CMK (cell line): ENCODE measurements around the gene CALM1.

Experiments used
- DNase-seq: peaks from one replicate; pipeline ENCODE4 v3.0.0-alpha.2; 2010; ENCODE audit warnings: low read depth

CALM1 gene

GRCh38 chr14:90443161-90444076 lies 46.6 kb downstream of the CALM1 start:
- no peak for DNase-seq

DNA sequence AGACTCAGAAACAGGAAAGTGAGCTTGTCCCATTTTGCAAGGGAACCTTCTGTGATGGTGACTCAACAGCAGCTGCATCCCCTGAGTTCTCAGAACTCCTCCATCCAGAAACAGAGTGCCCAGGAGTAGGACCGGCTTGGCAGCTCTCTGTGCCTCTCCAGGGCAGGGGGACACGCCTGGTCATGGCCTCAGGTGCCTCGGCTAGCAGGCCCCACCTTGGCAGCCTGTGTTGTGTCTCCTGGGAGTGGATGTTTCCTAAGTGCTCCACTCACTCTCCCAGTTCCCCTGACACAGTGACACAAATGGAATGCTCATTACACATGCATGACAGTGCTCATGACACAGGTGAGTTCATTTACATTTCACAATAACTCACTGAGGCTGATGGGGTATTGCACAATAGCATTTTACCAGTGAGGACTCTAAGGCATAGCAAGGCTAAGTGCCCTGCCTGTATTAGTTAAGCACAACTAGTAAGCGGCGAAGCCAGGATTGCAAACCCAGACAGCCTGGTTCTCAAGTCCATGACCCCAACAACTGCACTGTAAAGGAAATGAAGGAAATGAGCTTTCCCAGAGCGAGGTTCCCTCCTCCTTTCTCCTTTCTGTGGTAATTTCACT lies 47.4 kb downstream of the CALM1 start:
- DNase-seq, result no peak

DNA sequence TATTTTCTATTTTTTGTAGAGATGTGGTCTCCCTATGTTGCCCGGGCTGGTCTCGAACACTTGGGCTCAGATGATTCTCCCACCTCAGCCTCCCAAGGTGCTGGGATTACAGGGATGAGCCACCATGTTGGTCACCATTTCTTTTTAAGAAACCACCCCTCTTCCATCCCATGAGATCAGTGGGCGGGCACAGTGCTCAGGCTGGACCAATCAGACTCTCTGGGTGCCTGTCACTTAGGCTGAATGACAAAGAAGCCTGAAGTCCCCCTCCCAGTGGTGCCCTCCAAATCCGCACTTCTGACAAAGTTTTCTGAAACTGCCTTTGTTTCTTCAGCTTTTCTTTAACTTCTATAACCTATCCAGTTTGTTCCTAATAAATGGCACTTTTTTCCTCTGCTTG lies 48.2 kb downstream of the CALM1 start:
- DNase-seq, result no peak

DNA sequence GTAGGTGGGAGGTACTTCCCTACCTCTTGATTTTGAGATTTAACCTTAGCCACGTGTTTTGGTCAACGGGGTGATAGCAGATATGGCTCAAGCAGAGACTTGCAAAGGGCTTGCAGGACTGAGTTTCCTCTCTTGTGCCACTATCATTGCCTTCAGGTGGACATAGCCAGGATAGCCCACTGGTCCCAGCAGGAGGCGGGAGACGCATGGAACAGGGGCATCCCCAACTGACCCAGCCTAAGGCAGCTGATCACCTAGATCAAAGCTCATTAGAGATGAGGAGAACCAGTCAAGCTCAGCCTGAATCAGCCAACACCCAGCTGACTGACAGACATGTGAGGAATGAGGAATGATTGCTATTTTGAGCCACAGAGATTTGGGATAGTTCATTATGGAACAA lies 49.6 kb downstream of the CALM1 start:
- no peak for DNase-seq

DNA sequence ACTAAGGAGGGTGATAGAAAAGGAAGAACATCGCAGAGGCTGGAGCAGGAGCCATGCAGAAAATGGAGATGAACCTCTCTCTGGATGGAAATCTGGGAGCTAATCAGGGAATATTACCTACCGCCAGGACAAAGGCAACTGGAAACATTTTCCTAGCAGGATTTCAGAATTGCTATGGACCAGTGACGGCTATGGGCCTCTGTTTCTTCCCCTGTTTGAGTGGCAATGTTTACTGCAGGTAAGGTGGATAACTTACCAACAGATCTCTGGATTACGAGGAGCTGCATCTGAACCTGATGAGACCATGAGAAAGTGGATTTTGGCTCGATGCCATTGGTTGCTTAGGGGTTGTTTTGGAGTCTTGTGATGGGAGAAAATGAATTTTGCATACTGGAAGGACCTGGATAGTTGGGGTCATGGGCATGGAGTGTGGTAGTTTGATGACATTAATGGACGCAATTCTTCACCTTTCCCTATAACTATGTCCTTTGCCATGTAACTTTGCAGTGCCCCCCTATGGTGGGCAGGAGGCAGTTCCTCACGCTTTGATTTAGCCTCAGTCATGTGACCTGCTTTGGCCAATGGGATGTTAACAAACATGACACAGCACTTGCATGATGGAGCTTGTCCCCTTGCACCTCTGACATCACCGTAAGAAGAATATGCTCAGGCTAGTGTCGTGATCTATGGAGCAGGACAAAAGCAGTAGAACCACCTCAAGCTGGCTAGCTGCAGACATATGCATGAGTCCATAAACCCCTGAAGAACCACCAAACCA lies 51.1 kb downstream of the CALM1 start:
- DNase-seq, result no peak

DNA sequence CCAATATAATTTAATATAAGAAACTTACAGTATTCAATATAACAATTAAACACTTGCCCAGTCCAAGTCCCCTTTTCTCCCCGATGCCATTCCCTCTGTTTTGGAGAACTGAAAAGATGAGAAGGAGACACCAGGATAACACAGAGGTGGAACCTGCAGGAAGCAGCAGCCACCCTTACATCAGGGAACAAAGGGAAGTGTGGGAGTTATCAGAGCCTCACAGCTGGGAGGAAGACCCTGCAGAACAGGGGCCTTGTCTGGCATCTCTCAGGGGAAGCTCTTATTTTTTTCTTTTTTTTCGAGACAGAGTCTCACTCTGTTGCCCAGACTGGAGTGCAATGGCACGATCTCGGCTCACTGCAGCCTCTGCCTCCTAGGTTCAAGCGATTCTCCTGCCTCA lies 52.6 kb downstream of the CALM1 start:
- DNase-seq, result peak; percentile 62

GRCh38 chr14:90450151-90450550 lies 53.3 kb downstream of the CALM1 start:
- DNase-seq, result no peak

DNA sequence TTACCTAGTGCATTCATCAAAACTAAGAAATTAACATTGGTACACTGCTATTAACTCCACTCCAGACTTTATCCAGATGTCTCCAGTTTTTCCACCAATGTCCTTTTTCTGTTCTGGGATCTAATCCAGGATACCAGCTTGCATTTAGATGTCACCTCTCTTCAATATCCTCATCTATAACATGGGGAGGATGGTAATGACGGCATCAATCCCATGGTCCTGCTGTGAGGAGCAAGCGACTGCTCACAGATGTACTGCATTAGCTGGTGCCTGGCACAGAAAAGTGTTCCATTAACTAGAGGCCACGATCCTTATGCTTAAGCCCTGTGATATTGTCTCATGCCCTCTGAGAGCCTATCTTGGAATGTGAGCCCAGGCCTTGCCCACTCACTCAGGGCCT lies 53.8 kb downstream of the CALM1 start:
- DNase-seq, result no peak

DNA sequence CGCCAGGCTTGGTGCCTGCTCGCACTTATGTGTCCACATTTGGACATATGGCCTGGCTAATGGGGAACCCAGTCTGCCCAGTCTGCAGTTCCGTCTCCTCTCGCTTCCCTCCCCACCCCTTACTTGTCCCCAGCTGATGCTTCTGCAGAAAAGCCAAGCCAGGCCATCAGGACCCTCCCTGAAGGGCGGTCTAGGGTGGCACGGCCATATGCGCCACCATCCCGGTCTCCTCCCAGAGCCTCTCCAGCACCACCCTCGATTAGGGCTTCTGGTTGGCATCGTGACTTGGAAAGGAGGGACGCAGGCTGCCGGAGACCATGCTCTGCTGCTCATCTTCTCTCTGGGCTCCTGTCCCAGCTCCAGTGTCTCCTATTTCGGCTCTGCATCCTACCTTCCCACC lies 54.6 kb downstream of the CALM1 start:
- no peak for DNase-seq

- no peak for DNase-seq
Measured at GRCh38 chr14:90451961-90452360, 55.1 kb downstream of the CALM1 start.

DNA sequence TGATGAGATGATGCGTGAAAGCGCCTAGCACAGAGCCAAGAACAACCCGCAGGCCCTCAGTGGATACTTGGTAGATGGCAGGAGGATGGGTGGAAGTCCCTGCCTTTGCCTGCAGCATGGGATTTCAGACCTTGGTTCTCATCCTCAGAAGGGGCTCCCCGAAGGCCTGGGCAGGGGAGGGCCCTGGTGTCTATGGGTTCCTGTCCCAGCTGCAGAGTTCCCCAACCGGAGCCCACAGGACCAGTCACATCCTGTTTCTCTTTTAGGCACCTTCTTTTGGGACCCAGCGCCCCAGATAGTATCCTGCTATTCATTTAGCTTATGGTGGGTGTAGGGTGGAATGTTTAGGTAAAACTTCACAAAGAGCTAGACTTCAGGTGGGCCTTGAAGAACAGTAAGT lies 55.5 kb downstream of the CALM1 start:
- DNase-seq, result no peak

GRCh38 chr14:90453401-90453951 lies 56.6 kb downstream of the CALM1 start:
- DNase-seq, result no peak

GRCh38 chr14:90454041-90455000 lies 57.5 kb downstream of the CALM1 start:
- DNase-seq, result no peak

GRCh38 chr14:90455100-90455571 lies 58.3 kb downstream of the CALM1 start:
- DNase-seq, result no peak

DNA sequence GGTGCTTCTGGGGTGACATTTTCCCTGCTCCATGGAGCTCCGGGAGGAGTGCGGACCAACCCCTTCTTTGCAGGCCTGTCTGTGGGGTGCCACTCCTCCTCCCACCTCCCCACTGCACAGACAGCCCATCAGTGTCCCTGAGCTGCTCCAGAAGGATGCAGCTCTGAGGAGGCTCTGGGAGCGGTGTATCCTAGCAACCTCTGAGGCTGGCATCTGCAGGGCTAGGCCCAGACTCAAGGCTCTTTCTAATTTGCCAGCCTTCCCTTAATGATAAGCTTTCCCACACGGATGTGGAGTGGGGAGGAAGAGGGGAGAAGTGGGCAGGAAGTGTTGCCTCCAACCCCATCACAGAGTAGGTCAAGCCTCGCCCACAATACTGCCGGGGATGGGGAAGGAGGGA lies 59.7 kb downstream of the CALM1 start:
- DNase-seq, result no peak

- no peak for DNase-seq
Measured at GRCh38 chr14:90457186-90457585, 60.4 kb downstream of the CALM1 start.
